ENCODE measurements around the gene SHF. TPM values are rescaled to one million over a fixed set of nuclear protein-coding genes. Genes with fewer than 3 reads are reported as not detected.
"Not testable (repeated sequence)": the region's sequence is repeated elsewhere in the genome, so short reads cannot be mapped to it uniquely, and the experiment has no call there.

SHF gene
- total RNA-seq, 1 experiment from 2014 or later, result 11.2 TPM

DNA sequence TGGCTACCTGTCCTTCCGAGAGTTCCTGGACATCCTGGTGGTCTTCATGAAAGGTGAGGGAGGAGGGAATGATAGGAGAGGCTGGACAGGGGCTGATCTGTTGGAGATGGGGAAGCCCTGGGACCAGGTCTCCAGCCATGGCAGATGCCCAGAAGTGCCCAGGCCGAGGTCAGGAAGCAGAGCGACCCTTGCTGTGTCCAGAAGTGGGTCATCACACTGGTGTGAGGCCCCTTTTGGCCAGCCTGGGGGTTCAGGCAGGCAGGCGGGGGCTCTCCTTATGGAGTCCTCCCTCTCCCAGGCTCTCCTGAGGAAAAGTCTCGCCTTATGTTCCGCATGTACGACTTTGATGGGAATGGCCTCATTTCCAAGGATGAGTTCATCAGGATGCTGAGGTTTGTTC, 40.2 kb downstream of the SHF start:
- no peak for DNase-seq (ENCODE audit: low spot score)

DNA sequence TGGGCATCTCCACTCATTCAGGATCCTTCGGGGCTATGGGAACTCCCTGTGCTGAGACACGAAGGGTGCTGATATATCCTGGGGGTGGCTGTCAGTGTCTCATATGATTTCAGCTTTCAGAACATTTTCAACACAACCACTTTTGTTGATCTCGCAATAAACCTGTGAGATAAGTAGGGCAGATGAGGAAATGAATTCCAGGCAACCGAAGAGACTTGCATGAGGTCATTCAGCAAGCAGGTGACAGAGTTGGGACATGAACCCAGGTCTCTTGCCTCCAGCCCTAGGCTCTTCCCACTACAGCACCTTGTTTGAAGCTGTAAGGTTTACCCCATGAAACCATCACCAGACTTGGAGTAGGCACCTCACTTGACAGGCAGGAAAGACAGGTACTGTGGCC, 41.4 kb downstream of the SHF start:
- no peak for DNase-seq (ENCODE audit: low spot score)

- no peak for DNase-seq (ENCODE audit: low spot score)
Measured at GRCh38 chr15:45144775-45145174, 43.0 kb downstream of the SHF start.

GRCh38 chr15:45143946-45144345, 43.8 kb downstream of the SHF start:
- no peak for DNase-seq (ENCODE audit: low spot score)

DNA sequence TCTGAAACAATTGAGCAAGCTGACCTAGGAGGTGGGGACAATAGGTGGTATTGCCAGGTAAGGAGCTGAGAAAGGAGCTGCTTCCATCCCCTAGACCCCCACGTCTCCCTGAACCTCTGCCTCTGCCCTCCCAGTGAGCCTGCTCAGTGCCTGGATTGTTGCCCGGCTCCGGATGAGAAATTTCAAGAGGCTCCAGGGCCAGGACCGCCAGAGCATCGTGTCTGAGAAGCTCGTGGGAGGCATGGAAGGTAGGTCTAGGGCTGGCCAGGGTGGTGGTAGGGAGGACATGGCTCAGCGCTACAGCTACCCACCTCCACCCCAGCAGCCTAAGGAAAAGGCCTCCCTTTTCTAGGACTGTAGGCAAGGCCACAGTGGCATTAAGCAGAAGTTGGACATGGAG, 44.7 kb downstream of the SHF start:
- DNase-seq (ENCODE audit: low spot score), result no peak

DNA sequence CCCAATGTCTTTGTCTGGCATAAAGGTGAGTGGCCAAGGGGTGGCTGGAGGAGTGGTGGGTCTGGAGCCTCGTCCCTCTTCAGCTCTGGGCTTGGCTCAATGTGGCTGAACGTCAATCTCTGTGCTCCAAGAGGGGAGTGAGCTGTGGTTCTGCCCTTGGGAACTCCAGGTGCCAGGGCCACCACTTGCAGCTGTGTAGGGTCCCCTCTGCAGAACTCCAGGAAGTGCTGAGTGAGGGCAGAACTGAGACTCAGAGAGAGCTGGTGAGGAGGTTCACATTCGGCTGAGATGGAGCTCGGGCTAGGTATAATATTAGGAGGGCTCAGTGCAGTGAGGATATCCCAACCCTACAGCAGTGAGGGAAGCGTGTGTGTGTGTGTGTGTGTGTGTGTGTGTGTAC, 46.4 kb downstream of the SHF start:
- DNase-seq (ENCODE audit: low spot score), result no peak

DNA sequence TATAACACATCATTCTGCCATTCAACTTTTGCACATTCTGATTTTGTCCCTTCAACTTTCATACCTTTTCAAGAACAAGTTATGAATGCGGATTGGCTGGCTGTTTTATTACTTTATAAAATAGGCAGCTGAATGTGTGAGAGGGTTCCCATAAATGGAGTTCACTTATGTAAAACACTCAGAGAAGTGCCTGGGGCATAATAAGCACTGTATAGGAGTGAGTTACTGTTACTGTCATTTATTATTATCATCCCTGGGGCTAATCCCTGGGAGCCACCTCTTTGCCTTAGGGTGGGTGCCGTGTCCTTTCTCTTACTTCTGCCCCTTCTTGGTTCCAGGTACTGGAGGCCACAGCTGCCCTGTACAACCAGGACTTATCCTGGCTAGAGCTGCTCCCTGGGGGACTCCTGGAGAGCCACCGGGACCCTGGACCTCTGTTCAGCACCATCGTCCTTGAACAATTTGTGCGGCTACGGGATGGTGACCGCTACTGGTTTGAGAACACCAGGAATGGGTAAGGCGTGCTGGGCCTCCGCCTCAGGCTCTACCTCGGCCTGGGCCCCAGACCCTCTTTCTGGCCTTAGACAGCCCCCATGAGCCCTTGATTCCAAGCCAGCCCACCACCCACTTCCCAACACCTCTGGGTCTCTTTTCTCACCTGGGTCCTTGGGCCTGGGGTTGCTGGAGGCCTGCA, 47.1 kb downstream of the SHF start:
- DNase-seq (ENCODE audit: low spot score), result no peak

DNA sequence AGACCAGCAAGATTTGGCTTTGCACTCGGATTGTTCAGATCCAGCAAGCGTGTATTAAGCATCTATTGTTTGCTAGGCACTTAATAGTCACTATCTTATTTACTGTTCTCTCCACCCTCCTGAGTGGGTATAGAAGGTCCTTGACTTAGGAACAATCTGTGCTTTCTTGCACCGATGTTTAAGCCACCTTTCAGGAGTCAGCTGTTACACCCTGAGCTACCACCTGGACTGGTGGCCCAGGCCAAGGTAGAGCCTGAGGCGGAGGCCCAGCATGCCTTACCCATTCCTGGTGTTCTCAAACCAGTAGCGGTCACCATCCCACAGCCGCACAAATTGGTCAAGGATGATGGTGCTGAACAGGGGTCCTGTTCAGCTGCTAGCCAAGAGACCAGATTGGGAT, 48.0 kb downstream of the SHF start:
- DNase-seq (ENCODE audit: low spot score), result no peak

DNA sequence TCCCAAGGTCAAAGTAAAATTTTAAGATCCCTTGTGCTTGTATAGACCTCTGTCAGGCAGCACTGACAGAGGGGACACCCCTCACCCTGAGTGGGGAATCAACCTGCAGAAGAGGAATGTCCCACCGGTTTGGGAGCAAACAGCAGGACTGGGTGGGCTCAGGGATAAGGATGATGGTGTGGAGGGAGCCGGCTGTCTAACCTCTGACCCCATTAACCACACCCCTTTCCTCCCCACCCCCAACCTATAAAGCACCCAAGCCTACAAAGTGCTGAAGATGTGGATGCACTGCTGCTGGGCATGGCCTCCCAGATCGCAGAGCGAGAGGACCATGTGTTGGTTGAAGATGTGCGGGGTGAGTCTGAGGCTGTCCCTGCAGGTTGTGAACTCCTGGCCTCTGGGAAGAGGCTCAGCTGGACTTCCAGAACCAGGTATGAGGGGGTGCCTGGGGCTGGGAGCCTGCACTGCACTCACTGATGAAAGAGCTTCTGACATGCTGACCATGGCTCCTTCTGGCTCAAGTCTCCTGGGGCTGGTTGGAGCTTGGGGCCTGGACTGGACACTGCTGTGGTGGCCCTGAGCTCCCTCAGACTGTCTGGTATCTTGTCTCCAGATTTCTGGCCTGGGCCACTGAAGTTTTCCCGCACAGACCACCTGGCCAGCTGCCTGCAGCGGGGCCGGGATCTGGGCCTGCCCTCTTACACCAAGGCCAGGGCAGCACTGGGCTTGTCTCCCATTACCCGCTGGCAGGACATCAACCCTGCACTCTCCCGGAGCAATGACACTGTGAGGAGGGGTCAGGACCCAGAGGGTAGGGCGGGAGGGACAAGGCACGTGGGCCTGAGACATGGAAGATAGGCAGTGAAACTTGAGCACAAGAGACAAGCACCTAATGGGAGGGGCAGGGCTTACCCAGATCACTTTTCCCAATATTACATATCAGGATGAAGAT, 48.7 kb downstream of the SHF start:
- no peak for DNase-seq (ENCODE audit: low spot score)

GRCh38 chr15:45137703-45138102, 50.1 kb downstream of the SHF start:
- no peak for DNase-seq (ENCODE audit: low spot score)

GRCh38 chr15:45136378-45136764, 51.4 kb downstream of the SHF start:
- no peak for DNase-seq (ENCODE audit: low spot score)

DNA sequence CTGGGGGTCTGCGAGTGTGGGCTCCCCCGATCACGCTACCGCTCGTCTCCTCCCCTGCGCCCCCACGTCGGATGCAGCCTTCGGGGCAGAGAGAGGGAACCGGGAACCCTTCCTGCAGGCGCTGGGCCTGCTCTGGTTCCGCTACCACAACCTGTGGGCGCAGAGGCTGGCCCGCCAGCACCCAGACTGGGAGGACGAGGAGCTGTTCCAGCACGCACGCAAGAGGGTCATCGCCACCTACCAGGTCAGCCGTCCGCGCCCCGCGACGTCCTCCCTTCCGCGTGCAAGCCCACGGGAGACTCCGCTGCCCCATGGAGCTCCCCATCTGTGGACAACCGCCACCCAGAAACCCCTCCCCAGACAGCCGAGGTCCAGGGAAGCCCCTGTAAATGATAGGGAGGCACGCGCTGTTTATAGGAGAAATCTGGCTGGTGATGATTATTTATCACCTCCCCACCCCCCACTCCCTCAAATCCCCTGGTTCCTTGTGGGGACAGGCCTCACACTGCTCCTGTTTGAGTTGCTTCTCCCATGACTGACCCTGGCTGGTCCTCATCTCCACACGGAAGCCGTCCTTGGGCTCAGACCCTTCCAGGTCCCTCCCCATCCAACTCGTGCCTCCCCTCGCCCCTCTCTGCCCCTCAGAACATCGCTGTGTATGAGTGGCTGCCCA, 51.9 kb downstream of the SHF start:
- not testable (repeated sequence) for DNase-seq (ENCODE audit: low spot score)

DNA sequence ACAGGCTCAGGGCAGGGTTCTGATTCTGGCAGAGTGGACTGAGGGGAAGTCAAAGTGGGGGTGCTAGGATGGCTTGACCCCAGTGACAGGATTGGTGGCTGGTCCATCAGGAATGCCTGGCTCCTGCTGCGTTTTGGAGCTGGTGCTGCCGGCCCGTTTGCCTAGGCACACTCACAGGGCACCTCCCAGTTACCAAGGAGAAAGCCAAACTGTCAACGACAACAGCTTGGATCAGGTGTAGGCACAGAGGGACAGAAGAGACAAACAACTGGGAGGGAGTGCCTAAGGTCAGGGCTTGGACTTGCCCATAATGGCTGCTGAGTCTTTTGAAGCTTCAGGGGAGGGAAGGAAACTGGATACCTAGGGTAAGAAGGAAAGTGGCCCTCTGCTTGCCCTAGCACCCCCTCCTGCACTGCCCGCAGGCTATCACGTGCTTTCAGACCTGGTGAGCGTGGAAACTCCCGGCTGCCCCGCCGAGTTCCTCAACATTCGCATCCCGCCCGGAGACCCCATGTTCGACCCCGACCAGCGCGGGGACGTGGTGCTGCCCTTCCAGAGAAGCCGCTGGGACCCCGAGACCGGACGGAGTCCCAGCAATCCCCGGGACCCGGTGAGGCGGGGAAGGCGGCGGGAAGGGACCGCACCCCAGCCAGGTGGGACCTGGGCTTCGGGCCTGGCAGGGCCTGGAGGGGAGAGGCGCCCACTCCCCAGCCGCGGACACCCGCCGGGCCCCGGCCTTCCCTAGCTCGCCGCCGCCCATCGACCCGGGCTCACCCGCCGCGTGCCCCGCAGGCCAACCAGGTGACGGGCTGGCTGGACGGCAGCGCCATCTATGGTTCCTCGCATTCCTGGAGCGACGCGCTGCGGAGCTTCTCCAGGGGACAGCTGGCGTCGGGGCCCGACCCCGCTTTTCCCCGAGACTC, 52.8 kb downstream of the SHF start:
- peak; percentile 52 for DNase-seq (ENCODE audit: low spot score)

GRCh38 chr15:45134046-45134445, 53.7 kb downstream of the SHF start:
- no peak for DNase-seq (ENCODE audit: low spot score)

GRCh38 chr15:45133561-45133920, 54.2 kb downstream of the SHF start:
- DNase-seq (ENCODE audit: low spot score), result no peak

- DNase-seq (ENCODE audit: low spot score), result no peak
Measured at GRCh38 chr15:45132844-45133560, 54.8 kb downstream of the SHF start.

GRCh38 chr15:45131510-45131909, 56.3 kb downstream of the SHF start:
- DNase-seq (ENCODE audit: low spot score), result no peak

DNA sequence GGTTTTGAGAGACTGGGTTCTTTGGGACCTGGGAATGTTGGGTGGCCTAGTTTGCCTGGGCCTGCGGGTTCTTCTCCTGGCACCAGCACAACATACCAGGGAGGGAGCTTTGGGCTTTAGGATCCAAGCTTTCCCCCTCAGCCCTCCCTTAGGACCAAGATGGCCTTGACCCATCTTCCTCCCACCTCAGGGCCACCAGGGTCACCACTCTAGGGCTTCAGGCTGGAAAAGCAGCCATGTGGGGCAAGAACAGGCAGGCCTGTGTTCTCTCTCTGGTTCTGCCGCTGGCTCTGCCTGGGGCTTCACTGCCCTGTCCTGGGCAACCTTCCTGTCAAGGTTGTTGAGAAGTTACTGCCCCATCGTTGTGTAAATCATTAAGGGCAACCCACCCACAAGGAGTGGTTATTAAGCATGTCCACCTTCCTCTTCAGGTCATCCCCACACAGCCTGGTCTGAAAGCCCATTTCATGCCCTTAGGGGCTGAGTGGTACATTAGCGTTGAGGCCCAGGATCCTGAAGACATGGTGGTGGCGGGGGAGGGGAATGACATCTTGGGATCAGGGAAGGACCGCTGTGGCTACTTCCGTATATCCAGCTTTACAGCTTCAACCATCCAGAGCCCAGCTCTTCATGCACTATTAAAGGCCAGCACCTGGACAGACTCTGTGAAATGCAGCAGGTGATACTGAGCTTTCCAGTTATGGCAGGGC, 57.3 kb downstream of the SHF start:
- no peak for DNase-seq (ENCODE audit: low spot score)

- DNase-seq (ENCODE audit: low spot score), result no peak
Measured at GRCh38 chr15:45129651-45130129, 58.1 kb downstream of the SHF start, which contains the start of the genes DUOX1 and DUOXA1. Gene DUOX1 (plus strand): TSS chr15:45129994. CDS start chr15:45131967, 1,973 bp downstream. Gene DUOXA1 (minus strand): TSS chr15:45129879. CDS start chr15:45123014, 6,865 bp downstream.
